GM10266 (cell line): ENCODE measurements around the gene PHTF1.

Experiments
- DNase-seq: peaks from one replicate; pipeline ENCODE4 v3.0.0; 2012; ENCODE audit errors: extremely low spot score
- TF ChIP-seq, protein P1 (sequence below): IDR thresholded peaks from 2 replicates; pipeline ENCODE4 v1.5.1; 2012; ENCODE audit warnings: mild to moderate bottlenecking, low read depth; ENCODE audit not compliant: control insufficient read depth, insufficient read depth; ENCODE audit errors: missing control alignments

The PHTF1 gene

DNA sequence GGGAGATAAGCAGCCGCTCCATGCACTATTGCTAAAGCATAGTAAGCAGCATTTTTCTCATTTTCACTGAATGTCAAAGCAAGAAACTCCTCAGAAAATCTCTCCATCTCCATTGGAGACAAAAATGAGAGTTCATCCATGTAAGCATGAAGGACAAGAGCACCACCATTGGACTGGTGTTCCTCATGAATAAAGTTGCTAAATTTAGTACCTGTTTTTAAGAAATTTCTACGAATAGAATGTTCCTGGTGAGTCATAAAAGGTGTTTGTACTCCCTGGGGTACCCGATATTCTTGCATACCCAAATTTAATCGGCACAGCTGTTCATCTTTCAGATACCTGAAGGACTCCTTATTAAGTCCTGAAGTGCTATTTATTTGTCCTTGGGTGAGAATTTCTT lies 38.2 kb upstream of the PHTF1 start:
- TF ChIP-seq, protein P1, sequence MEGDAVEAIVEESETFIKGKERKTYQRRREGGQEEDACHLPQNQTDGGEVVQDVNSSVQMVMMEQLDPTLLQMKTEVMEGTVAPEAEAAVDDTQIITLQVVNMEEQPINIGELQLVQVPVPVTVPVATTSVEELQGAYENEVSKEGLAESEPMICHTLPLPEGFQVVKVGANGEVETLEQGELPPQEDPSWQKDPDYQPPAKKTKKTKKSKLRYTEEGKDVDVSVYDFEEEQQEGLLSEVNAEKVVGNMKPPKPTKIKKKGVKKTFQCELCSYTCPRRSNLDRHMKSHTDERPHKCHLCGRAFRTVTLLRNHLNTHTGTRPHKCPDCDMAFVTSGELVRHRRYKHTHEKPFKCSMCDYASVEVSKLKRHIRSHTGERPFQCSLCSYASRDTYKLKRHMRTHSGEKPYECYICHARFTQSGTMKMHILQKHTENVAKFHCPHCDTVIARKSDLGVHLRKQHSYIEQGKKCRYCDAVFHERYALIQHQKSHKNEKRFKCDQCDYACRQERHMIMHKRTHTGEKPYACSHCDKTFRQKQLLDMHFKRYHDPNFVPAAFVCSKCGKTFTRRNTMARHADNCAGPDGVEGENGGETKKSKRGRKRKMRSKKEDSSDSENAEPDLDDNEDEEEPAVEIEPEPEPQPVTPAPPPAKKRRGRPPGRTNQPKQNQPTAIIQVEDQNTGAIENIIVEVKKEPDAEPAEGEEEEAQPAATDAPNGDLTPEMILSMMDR = no peak

DNA sequence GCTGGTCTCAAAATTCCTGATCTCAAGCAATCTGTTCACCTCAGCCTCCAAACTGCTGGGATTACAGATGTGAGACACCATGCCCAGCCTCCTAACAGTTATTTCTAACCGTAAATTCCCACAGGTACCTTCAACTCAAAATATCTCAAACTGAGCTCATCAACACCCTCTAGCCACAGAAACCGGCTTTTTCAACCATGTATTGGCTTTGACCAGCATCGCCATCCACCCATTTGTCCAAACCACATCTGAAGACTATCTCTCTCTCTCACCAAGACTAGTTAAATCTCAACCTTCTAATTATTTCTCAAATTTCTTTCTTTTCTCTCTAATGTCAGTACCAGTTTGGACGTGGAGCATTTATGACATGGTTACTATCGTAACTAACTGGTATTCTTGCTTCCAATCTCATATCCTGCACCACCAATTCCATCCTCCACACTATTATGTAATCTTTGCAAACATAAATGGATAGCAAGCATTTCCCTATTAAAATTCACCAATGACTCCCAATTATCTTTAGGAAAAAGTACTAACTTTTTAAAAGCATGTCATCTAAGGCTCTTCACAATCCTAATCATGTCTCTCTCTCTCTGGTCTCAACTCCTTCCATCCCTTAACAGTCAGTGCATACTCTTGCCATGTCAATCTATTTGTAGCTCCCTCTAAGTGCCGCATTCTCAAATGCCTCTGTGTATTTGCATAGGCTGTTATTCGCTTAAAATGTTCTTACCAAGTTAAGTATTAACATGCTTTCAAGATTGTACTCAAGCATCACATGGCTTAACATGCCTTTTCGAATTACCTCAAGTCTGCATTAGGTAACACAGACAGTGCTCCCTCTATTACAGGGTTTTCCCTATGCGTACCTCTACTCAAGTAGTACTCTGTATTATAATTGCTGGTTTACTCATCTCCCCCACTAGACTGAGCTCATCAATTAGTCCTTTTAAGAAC lies 34.9 kb upstream of the PHTF1 start:
- TF ChIP-seq, protein P1 = no peak
- no peak for DNase-seq

More for the DNA sequence above, 38.2 kb upstream of the PHTF1 start:
- DNase-seq = no peak

DNA sequence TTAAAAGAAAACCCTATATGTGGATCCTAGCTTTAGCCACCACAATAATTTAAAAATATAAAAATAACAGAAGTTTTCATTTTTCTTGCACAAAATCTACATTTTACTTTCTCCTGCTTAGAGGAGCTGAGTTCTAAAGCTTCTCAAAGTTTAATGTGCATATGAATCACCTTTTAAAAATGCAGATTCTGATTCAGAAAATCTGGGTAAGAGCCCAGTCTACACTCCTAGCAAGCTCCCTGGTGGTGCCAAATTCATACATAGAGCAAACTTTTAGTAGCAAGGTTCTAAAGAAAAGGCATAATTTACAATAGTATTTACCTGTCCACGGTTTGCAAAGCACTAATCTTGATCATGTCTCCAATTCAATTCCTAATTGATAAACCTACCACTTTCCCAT lies 33.7 kb upstream of the PHTF1 start:
- no peak for DNase-seq
- TF ChIP-seq, protein P1 = no peak

DNA sequence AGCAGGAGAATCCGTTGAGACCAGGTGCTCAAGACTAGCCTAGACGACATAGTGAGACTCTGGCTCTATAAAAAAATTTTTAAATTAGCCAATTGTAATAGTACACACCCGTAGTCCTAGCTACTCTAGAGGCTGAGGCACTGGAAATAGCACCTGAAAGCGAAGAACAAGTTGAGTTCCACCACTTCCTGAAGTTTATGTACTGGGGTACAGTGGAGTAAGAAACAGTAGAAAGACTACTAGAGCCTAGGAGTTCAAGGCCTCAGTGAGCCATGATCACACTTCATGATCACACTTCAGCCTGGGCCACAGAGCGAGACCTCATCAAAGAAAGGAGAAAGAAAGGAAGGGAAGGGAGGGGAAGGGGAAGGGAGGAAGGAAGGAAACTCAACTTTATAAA lies 33.2 kb upstream of the PHTF1 start:
- no peak for DNase-seq
- TF ChIP-seq, protein P1 = no peak

DNA sequence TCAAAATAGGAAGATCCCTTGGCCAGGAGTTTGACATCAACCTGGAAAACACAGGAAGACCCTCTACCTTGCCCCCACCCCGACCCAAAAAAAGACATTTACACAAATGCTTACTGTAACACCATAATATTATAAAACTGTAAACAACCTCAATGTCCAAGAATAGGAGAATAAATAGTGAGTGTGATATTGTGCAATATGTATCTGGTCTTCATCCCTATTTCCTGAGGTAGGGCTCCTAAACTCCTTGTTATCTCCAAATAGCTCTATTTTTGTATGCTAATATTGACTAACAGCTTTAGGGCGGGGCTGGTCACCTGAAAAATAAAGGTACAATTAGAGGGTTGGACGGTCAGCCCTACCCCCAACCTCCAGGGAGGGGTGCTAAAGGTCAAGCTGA lies 29.5 kb upstream of the PHTF1 start:
- no peak for DNase-seq
- TF ChIP-seq, protein P1 = no peak

DNA sequence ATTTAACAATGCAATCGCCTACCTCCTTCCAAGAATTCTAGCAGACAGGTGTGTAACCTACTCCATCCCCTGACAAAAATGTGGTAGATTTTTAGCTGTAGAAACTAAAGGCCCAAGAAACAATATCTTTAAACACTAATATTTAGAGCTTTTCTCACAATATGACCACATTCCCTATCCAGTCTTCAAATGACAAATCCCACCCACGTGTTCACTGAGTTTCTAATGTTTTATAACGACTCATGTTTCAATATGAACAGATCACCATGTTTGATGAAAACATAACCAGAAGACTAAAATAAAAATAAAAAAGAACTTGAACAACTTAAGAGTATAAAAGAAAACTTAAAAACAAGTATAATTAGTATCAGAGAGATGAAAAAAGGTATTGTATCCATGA lies 28.4 kb upstream of the PHTF1 start:
- TF ChIP-seq, protein P1 = no peak
- no peak for DNase-seq

DNA sequence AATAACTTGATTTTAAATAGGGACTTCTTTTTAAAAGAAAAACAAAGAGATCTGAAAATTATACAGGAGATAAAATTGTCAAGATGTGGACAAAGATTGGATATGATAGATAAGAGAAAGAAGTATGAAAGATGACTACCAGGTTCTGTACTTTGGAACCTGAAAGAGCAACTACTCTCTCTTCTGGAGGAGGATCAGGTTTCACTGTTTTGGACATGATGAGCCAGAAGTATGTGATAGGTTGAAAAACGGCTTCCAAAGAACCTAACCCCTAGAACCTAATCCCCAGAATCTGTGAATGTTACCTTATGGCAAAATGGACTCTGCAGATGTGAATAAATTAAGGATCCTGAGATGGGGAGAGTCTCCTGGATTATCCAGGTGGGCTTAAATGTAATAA lies 26.8 kb upstream of the PHTF1 start:
- TF ChIP-seq, protein P1 = no peak
- DNase-seq = no peak
